H1 (cell line): ENCODE data around the gene AGBL4. TPM values are rescaled to one million over a fixed set of nuclear protein-coding genes. Genes with fewer than 3 reads are reported as not detected.

Source experiments
- EGR1 ChIP-seq: IDR thresholded peaks from 2 replicates; pipeline ENCODE4 v1.6.1; 2011; ENCODE audit warnings: low read depth, low read length, borderline replicate concordance
- polyA plus RNA-seq, 7 experiments: library from polyadenylated mRNA; depleted of rRNA in 3 of 7; stranded (reverse) in 5 of 7; unstranded in 2 of 7; fragments of >200 nt in 5 of 7; fragments of 200-250 nt in 2 of 7; gene quantifications; 1 replicate in 5 of 7; 2 replicates in 1 of 7; 4 replicates in 1 of 7; pipeline versions ENCODE4 v1.2.1 to v1.2.3, GENCODE V29; 2011 to 2013; ENCODE audit warnings: missing spikeins in 2 of 7, mixed read lengths in 2 of 7
- total RNA-seq: library from RNA; stranded (reverse); fragmentation: NEBNext Ultra II Directional; extraction: Animal tissue kit (Norgen Biotek cat#: 25700); gene quantifications from 2 replicates; pipeline ENCODE4 v1.2.1, GENCODE V29; 2021

The AGBL4 gene
- total and polyA plus RNA-seq, 2 of the 8 experiments (the other 6 are each of a cell fraction or from before 2014, with no cell fraction given) = 0.41 to 0.45 TPM

DNA sequence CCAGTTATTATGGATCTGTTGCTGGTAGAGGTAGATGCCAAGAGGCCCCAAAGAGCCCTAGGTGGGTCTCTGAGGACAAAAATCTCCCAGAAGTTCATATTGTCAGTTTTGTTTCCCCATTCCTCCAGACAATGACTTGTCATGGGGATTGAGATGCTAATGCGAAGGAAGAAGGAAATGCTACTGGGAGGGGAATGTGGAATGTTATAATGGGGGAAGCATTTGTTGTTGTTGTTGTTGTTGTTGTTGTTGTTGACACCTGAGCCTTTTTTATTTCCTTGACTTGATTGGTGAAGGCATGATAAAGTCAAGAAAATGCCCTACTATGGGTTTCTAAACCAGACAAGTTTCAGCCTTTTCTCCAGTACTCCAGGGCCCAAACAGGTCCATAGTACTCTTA lies 1356.0 kb downstream of the AGBL4 start (continued):
- no peak for TF ChIP-seq EGR1
